ENCODE measurements around the gene MPZL3. TPM values are rescaled to one million over a fixed set of nuclear protein-coding genes. Genes with fewer than 3 reads are reported as not detected.

Gene MPZL3
- polyA plus RNA-seq, 1 donor from 2014 or later = 3.6 TPM

DNA sequence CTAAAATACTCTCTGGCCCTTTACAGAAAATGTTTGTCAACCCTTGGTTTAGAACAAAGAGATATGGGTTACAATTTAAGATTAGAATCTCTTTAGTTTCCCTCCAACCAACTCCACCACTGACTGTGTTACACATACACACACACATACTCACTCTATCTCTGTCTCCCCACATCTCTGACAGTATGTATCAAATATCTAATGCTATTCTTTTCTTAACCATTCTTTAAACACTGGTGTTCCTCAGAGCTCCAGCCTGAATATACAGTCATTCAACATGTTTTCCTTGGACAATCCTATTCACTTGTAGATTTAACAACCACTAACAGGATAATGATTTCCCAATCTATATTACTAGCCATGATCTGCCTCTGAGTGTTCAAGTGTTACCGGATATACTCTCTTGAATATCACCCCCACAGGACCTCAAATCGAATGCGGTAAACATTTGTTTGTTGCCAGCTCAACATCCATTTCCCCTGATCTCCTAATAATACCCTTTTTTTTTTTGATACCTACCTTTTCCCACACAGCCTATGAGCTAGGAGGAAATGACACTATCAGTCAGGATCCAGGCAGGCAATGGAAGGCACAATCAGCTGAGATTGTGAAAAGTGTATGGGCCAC lies 6.1 kb downstream of the MPZL3 start:
- H3K27me3 ChIP-seq (ENCODE audit: insufficient read depth, low read depth, low read length) = no peaks in the 10 kb centered on the region
- TF ChIP-seq EP300 (conservative IDR thresholded peaks at IDR 0.05; ENCODE audit: poor library complexity, severe bottlenecking) = no peak
- H3K9me3 ChIP-seq (ENCODE audit: low read length) = no peaks in the 10 kb centered on the region
- no peaks in the 10 kb centered on the region for H3K79me2 ChIP-seq (replicated peaks; ENCODE audit: insufficient read depth, low read length)
- H3K4me3 ChIP-seq (ENCODE audit: low read length) = no peak overlapping the region
- no peak overlapping the region for H3K27ac ChIP-seq (ENCODE audit: low read length)
- no peak overlapping the region for H3K4me2 ChIP-seq (ENCODE audit: low read length)
- H4K20me1 ChIP-seq (ENCODE audit: insufficient read depth) = no peaks in the 10 kb centered on the region
- no peak overlapping the region for H2AFZ ChIP-seq (ENCODE audit: low read depth, low read length)
- H3K36me3 ChIP-seq (ENCODE audit: insufficient read depth, low read length) = no peaks in the 10 kb centered on the region
- no peak overlapping the region for H3K9ac ChIP-seq (ENCODE audit: low read length)
- no peaks in the 10 kb centered on the region for H3K9me2 ChIP-seq (ENCODE audit: insufficient read depth, low read length)
- H3F3A ChIP-seq (ENCODE audit: insufficient read depth, low read length, poor library complexity, severe bottlenecking) = no peaks in the 10 kb centered on the region

DNA sequence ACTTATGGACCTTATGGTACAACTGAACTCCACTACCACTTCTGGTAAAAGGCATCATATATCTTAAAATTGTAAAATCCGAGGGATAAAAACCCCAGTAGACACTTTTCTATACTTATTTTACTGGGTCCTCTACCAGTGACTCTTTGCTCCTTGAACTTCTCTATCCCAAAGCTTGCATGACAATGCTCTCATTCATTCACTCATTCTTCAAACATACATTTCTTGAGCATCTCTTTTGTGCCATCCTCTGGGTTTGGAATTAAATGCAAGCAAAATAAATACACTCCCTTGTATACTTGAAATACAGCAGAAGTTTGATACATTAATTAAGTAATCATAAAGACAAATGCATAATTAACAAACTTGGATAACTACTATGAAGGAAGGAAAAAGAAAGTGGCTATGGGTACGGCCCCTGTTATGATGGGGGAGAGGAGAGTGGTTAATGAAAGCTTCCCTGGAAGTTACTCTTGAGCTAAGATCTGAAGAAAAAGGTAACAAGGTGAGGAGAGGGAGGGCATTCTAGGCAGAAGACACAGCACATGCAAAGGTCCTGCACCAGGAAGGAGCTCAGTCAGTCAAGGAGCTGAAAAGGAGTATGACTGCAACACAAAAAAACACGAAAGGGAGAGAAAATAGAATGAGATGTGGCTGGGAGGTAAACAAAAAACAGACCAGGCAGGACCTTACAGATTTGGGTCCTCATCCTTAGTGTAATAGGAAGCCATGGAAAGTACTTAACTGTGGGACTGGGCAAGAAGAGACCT lies 8.0 kb downstream of the MPZL3 start:
- H3F3A ChIP-seq (ENCODE audit: insufficient read depth, low read length, poor library complexity, severe bottlenecking) = no peaks in the 10 kb centered on the region
- no peak overlapping the region for H3K9ac ChIP-seq (ENCODE audit: low read length)
- H3K27ac ChIP-seq (ENCODE audit: low read length) = no peak overlapping the region
- no peaks in the 10 kb centered on the region for H3K9me3 ChIP-seq (ENCODE audit: low read length)
- H2AFZ ChIP-seq (ENCODE audit: low read depth, low read length) = no peak overlapping the region
- H3K79me2 ChIP-seq (replicated peaks; ENCODE audit: insufficient read depth, low read length) = no peaks in the 10 kb centered on the region
- TF ChIP-seq RAD21 (conservative IDR thresholded peaks at IDR 0.05) (no peak), SMC3 (conservative IDR thresholded peaks at IDR 0.05; ENCODE audit: poor library complexity) (no peak)
- TF ChIP-seq, protein P1, sequence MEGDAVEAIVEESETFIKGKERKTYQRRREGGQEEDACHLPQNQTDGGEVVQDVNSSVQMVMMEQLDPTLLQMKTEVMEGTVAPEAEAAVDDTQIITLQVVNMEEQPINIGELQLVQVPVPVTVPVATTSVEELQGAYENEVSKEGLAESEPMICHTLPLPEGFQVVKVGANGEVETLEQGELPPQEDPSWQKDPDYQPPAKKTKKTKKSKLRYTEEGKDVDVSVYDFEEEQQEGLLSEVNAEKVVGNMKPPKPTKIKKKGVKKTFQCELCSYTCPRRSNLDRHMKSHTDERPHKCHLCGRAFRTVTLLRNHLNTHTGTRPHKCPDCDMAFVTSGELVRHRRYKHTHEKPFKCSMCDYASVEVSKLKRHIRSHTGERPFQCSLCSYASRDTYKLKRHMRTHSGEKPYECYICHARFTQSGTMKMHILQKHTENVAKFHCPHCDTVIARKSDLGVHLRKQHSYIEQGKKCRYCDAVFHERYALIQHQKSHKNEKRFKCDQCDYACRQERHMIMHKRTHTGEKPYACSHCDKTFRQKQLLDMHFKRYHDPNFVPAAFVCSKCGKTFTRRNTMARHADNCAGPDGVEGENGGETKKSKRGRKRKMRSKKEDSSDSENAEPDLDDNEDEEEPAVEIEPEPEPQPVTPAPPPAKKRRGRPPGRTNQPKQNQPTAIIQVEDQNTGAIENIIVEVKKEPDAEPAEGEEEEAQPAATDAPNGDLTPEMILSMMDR (IDR thresholded peaks at IDR 0.05; ENCODE audit: poor library complexity, severe bottlenecking) = no peak
- no peak overlapping the region for H3K4me2 ChIP-seq (ENCODE audit: low read length)
- no peaks in the 10 kb centered on the region for H3K36me3 ChIP-seq (ENCODE audit: insufficient read depth, low read length)
- no peaks in the 10 kb centered on the region for H3K27me3 ChIP-seq (ENCODE audit: insufficient read depth, low read depth, low read length)
- no peaks in the 10 kb centered on the region for H3K9me2 ChIP-seq (ENCODE audit: insufficient read depth, low read length)
- no peaks in the 10 kb centered on the region for H4K20me1 ChIP-seq (ENCODE audit: insufficient read depth)
- no peak overlapping the region for H3K4me3 ChIP-seq (ENCODE audit: low read length)

DNA sequence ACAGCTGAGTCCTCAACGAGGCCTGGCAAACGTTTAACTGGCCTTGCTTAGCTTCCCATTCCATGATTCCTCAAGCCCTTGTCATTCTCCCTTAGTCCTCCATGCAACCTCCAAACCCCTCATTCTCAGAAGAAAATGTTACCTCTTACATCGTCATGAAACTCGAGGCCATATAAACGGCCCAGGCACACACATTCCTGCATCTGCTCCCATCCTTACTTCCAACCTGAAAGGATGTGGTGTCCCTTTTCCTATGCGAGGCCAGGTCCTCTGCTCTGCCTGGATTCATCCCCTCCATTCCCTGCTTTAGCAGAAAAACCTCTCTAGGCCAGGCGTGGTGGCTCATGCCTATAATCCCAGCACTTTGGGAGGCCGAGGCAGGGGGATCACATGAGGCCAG lies 9.0 kb downstream of the MPZL3 start:
- TF ChIP-seq, protein P1 (IDR thresholded peaks at IDR 0.05; ENCODE audit: poor library complexity, severe bottlenecking) = no peak
- TF ChIP-seq RAD21 (conservative IDR thresholded peaks at IDR 0.05) (no peak), EZH2 (IDR thresholded peaks at IDR 0.05; ENCODE audit: borderline replicate concordance, insufficient read depth, low read length, poor library complexity, severe bottlenecking) (no peak), MXI1 (conservative IDR thresholded peaks at IDR 0.05; ENCODE audit: poor library complexity, severe bottlenecking) (no peak), TAF1 (IDR thresholded peaks at IDR 0.05; ENCODE audit: low read depth) (no peak), SMC3 (conservative IDR thresholded peaks at IDR 0.05; ENCODE audit: poor library complexity) (no peak), EP300 (conservative IDR thresholded peaks at IDR 0.05; ENCODE audit: poor library complexity, severe bottlenecking) (no peak), POLR2AphosphoS5 (IDR thresholded peaks at IDR 0.05) (no peak)
- TF ChIP-seq, protein P2, sequence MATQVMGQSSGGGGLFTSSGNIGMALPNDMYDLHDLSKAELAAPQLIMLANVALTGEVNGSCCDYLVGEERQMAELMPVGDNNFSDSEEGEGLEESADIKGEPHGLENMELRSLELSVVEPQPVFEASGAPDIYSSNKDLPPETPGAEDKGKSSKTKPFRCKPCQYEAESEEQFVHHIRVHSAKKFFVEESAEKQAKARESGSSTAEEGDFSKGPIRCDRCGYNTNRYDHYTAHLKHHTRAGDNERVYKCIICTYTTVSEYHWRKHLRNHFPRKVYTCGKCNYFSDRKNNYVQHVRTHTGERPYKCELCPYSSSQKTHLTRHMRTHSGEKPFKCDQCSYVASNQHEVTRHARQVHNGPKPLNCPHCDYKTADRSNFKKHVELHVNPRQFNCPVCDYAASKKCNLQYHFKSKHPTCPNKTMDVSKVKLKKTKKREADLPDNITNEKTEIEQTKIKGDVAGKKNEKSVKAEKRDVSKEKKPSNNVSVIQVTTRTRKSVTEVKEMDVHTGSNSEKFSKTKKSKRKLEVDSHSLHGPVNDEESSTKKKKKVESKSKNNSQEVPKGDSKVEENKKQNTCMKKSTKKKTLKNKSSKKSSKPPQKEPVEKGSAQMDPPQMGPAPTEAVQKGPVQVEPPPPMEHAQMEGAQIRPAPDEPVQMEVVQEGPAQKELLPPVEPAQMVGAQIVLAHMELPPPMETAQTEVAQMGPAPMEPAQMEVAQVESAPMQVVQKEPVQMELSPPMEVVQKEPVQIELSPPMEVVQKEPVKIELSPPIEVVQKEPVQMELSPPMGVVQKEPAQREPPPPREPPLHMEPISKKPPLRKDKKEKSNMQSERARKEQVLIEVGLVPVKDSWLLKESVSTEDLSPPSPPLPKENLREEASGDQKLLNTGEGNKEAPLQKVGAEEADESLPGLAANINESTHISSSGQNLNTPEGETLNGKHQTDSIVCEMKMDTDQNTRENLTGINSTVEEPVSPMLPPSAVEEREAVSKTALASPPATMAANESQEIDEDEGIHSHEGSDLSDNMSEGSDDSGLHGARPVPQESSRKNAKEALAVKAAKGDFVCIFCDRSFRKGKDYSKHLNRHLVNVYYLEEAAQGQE (IDR thresholded peaks at IDR 0.05; ENCODE audit: borderline replicate concordance) = no peak
- no peak overlapping the region for H3K4me2 ChIP-seq (ENCODE audit: low read length)
- no peaks in the 10 kb centered on the region for H3K9me2 ChIP-seq (ENCODE audit: insufficient read depth, low read length)
- no peaks in the 10 kb centered on the region for H4K20me1 ChIP-seq (ENCODE audit: insufficient read depth)
- H3K27me3 ChIP-seq (ENCODE audit: insufficient read depth, low read depth, low read length) = no peaks in the 10 kb centered on the region
- no peak overlapping the region for H3K9ac ChIP-seq (ENCODE audit: low read length)
- no peaks in the 10 kb centered on the region for H3K36me3 ChIP-seq (ENCODE audit: insufficient read depth, low read length)
- no peak overlapping the region for H3K27ac ChIP-seq (ENCODE audit: low read length)
- no peak overlapping the region for H2AFZ ChIP-seq (ENCODE audit: low read depth, low read length)
- H3K9me3 ChIP-seq (ENCODE audit: low read length) = no peaks in the 10 kb centered on the region
- no peaks in the 10 kb centered on the region for H3K79me2 ChIP-seq (replicated peaks; ENCODE audit: insufficient read depth, low read length)
- no peak overlapping the region for H3K4me3 ChIP-seq (ENCODE audit: low read length)
- H3F3A ChIP-seq (ENCODE audit: insufficient read depth, low read length, poor library complexity, severe bottlenecking) = no peaks in the 10 kb centered on the region

Data from neural cell (in vitro differentiated cells).